IMR-90 (cell line): ENCODE data around the gene IQCE. TPM values are rescaled to one million over a fixed set of nuclear protein-coding genes. Genes with fewer than 3 reads are reported as not detected.

ENCODE experiments used
- ATAC-seq: fragments of 200-7000 bp; cut with Tn5 transposase; 2 replicates; pipeline ENCODE4 v1.9.1; 2020; ENCODE audit warnings: low read depth, mild to moderate bottlenecking, moderate library complexity
- BruUV-seq: library from RNA; stranded (reverse); fragments of 400-500 nt; replicated peaks from 2 replicates; lab custom pipeline; 2021; lab: Mats Ljungman, UMichigan
- CTCF ChIA-PET: fragments of 300-600 bp; formaldehyde crosslinking; extraction: SDS; loops from one replicate; lab custom pipeline; 2021; ENCODE audit warnings: antibody characterized with exemption; lab: Yijun Ruan, JAX
- POLR2A ChIA-PET: fragments of 300-600 bp; sonication (Branson Sonifier 250); formaldehyde crosslinking; loops from one replicate; lab custom pipeline; 2022; ENCODE audit warnings: antibody characterized with exemption; ENCODE audit not compliant: unreplicated experiment; lab: Charles Lee
- DNase-seq: peaks from one replicate; pipeline ENCODE4 v3.0.0; 2013
- H2AFZ ChIP-seq: replicated peaks from 2 replicates; pipeline ENCODE3; 2013; ENCODE audit warnings: low read length, mild to moderate bottlenecking; ENCODE audit not compliant: poor library complexity
- H2AK5ac ChIP-seq: 2 replicates; pipeline ENCODE4 v1.6.1; 2013; ENCODE audit warnings: low read depth, low read length, inconsistent platforms
- H2AK9ac ChIP-seq: replicated peaks from 2 replicates; pipeline ENCODE3; 2013; ENCODE audit warnings: mild to moderate bottlenecking, low read depth, low read length, moderate library complexity; ENCODE audit not compliant: poor library complexity
- H2BK120ac ChIP-seq: 2 replicates; pipeline ENCODE4 v1.6.1; 2013; ENCODE audit warnings: low read depth, low read length, inconsistent platforms
- H2BK15ac ChIP-seq: 3 replicates; pipeline ENCODE4 v1.6.1; 2013; ENCODE audit warnings: low read depth, low read length, inconsistent platforms
- H2BK20ac ChIP-seq: 2 replicates; pipeline ENCODE4 v1.6.1; 2013; ENCODE audit warnings: low read depth, mild to moderate bottlenecking, inconsistent platforms, low read length, moderate library complexity
- H2BK5ac ChIP-seq: 2 replicates; pipeline ENCODE4 v1.6.1; 2013; ENCODE audit warnings: mild to moderate bottlenecking, low read depth, low read length, inconsistent platforms; ENCODE audit not compliant: poor library complexity, severe bottlenecking
- H3K14ac ChIP-seq: replicated peaks from 2 replicates; pipeline ENCODE4 v1.6.1; 2013; ENCODE audit warnings: low read depth, low read length, inconsistent platforms
- H3K18ac ChIP-seq: 2 replicates; pipeline ENCODE4 v1.6.1; 2013; ENCODE audit warnings: low read depth, low read length, control low read depth
- H3K23ac ChIP-seq: 2 replicates; pipeline ENCODE4 v1.6.1; 2013; ENCODE audit warnings: low read depth, low read length, inconsistent platforms
- H3K27ac ChIP-seq: 2 replicates; pipeline ENCODE4 v1.5.1; 2013; ENCODE audit warnings: mild to moderate bottlenecking, control low read depth, low read length; ENCODE audit not compliant: insufficient read depth
- H3K27me3 ChIP-seq: 2 replicates; pipeline ENCODE4 v1.6.1; 2013; ENCODE audit warnings: low read length; ENCODE audit not compliant: control insufficient read depth, insufficient read depth
- H3K36me3 ChIP-seq: 2 replicates; pipeline ENCODE4 v1.6.1; 2013; ENCODE audit warnings: low read length, mixed read lengths; ENCODE audit not compliant: control insufficient read depth, insufficient read depth
- H3K4ac ChIP-seq: 2 replicates; pipeline ENCODE4 v1.6.1; 2013; ENCODE audit warnings: low read depth, low read length, inconsistent platforms
- H3K4me1 ChIP-seq: 2 replicates; pipeline ENCODE4 v1.6.1; 2013; ENCODE audit warnings: low read length, mixed read lengths; ENCODE audit not compliant: control insufficient read depth, insufficient read depth
- H3K4me2 ChIP-seq: 2 replicates; pipeline ENCODE4 v1.6.1; 2013; ENCODE audit warnings: low read depth, mild to moderate bottlenecking, control low read depth, low read length, moderate library complexity
- H3K4me3 ChIP-seq: 2 replicates; pipeline ENCODE4 v1.5.1; 2013; ENCODE audit warnings: low read depth, mild to moderate bottlenecking, control low read depth, low read length, moderate library complexity; ENCODE audit not compliant: insufficient read depth
- H3K56ac ChIP-seq: 2 replicates; pipeline ENCODE4 v1.6.1; 2013; ENCODE audit warnings: low read length, inconsistent platforms; ENCODE audit not compliant: insufficient read depth; ENCODE audit errors: extremely low read depth
- H3K79me1 ChIP-seq, 2 experiments: 2 replicates each; pipeline ENCODE4 v1.6.1; 2013; ENCODE audit warnings: low read length in 2 of 2, inconsistent platforms in 1 of 2, low read depth in 1 of 2
- H3K9ac ChIP-seq: 2 replicates; pipeline ENCODE4 v1.6.1; 2013; ENCODE audit warnings: low read depth, low read length, control low read depth
- H3K9me1 ChIP-seq: 2 replicates; pipeline ENCODE4 v1.6.1; 2013; ENCODE audit warnings: low read length, inconsistent platforms; ENCODE audit not compliant: insufficient read depth
- H3K9me3 ChIP-seq: 2 replicates; pipeline ENCODE4 v1.6.1; 2013; ENCODE audit warnings: low read length; ENCODE audit not compliant: control insufficient read depth, insufficient read depth
- H4K20me1 ChIP-seq: 2 replicates; pipeline ENCODE4 v1.6.1; 2013; ENCODE audit warnings: low read length, inconsistent platforms; ENCODE audit not compliant: insufficient read depth
- H4K5ac ChIP-seq: 2 replicates; pipeline ENCODE4 v1.6.1; 2013; ENCODE audit warnings: mild to moderate bottlenecking, low read depth, low read length, control low read depth
- H4K8ac ChIP-seq, 2 experiments: 2 replicates each; pipeline ENCODE4 v1.6.1; 2013; ENCODE audit warnings: low read depth in 2 of 2, low read length in 2 of 2, control low read depth in 1 of 2, inconsistent platforms in 1 of 2
- H4K91ac ChIP-seq: 2 replicates; pipeline ENCODE4 v1.6.1; 2013; ENCODE audit warnings: low read depth, low read length, inconsistent platforms; ENCODE audit not compliant: insufficient read depth
- BHLHE40 ChIP-seq: fragments of 150-350 bp; IDR thresholded peaks from 2 replicates; pipeline ENCODE4 v1.6.1; 2016; ENCODE audit warnings: mild to moderate bottlenecking, low read depth, low read length
- CEBPB ChIP-seq: IDR thresholded peaks from 2 replicates; pipeline ENCODE4 v1.6.1; 2012; ENCODE audit warnings: low read depth, low read length, improper control_type of control experiment
- CHD1 ChIP-seq: IDR thresholded peaks from 2 replicates; pipeline ENCODE4 v1.6.1; 2012; ENCODE audit warnings: low read depth, low read length, improper control_type of control experiment
- CTCF ChIP-seq: conservative IDR thresholded peaks from 2 replicates; pipeline ENCODE4 v1.5.1; 2012; ENCODE audit warnings: mild to moderate bottlenecking, low read depth, low read length, improper control_type of control experiment
- FOS ChIP-seq: fragments of 150-350 bp; IDR thresholded peaks from 2 replicates; pipeline ENCODE4 v1.6.1; 2016; ENCODE audit warnings: low read depth, low read length
- MAFK ChIP-seq: IDR thresholded peaks from 2 replicates; pipeline ENCODE4 v1.6.1; 2012; ENCODE audit warnings: low read depth, low read length, improper control_type of control experiment
- MAZ ChIP-seq: IDR thresholded peaks from 2 replicates; pipeline ENCODE4 v1.6.1; 2012; ENCODE audit warnings: low read depth, mild to moderate bottlenecking, low read length, improper control_type of control experiment, moderate library complexity, borderline replicate concordance
- MXI1 ChIP-seq: IDR thresholded peaks from 2 replicates; pipeline ENCODE4 v1.6.1; 2012; ENCODE audit warnings: low read depth, mild to moderate bottlenecking, low read length, moderate library complexity, borderline replicate concordance
- NFE2L2 ChIP-seq: fragments of 150-350 bp; IDR thresholded peaks from 2 replicates; pipeline ENCODE4 v1.6.1; 2016; ENCODE audit warnings: low read depth, mild to moderate bottlenecking, low read length
- POLR2A ChIP-seq: IDR thresholded peaks from 2 replicates; pipeline ENCODE4 v1.6.1; 2012; ENCODE audit warnings: mild to moderate bottlenecking, low read depth, low read length
- RAD21 ChIP-seq: IDR thresholded peaks from 2 replicates; pipeline ENCODE4 v1.6.1; 2012; ENCODE audit warnings: low read length, improper control_type of control experiment
- RCOR1 ChIP-seq: IDR thresholded peaks from 2 replicates; pipeline ENCODE4 v1.6.1; 2012; ENCODE audit warnings: mild to moderate bottlenecking, low read length, improper control_type of control experiment; ENCODE audit not compliant: insufficient replicate concordance
- RFX5 ChIP-seq: IDR thresholded peaks from 2 replicates; pipeline ENCODE4 v1.8.0; 2012; ENCODE audit warnings: low read depth, mild to moderate bottlenecking, low read length, moderate library complexity
- SMC3 ChIP-seq: fragments of 150-350 bp; IDR thresholded peaks from 2 replicates; pipeline ENCODE4 v1.6.1; 2016; ENCODE audit warnings: low read depth, mild to moderate bottlenecking, antibody characterized with exemption, low read length, moderate library complexity
- WGBS, 2 experiments: methylation state at CpG; one replicate each; pipeline versions ENCODE4 v1.1.5 to v1.1.7; 2013; ENCODE audit warnings: missing lambda C conversion rate in 2 of 2; ENCODE audit not compliant: insufficient read length in 1 of 2; ENCODE audit errors: extremely low coverage in 2 of 2; 5-methylcytosine and 5-hydroxymethylcytosine counted together
- dilution Hi-C: fragments of 300-500 bp; cut with HindIII; formaldehyde crosslinking; loops from one replicate; pipeline ENCODE4 v1.14.3; 2018; ENCODE audit warnings: low sequenced_read_pairs; ENCODE audit not compliant: unreplicated experiment
- in situ Hi-C: fragments of 300-500 bp; cut with MboI; formaldehyde crosslinking; loops from 3 replicates; pipeline ENCODE4 v1.14.3; 2019; ENCODE audit warnings: low sequenced_read_pairs, inconsistent platforms, mixed read lengths
- intact Hi-C: fragments of 100-400 bp; cut with micrococcal nuclease; formaldehyde crosslinking; loops from 2 replicates; pipeline ENCODE4 v1.10.0; 2022
- polyA plus RNA-seq, 3 experiments: library from polyadenylated mRNA; depleted of rRNA; stranded (reverse); fragments of >200 nt; gene quantifications; 2 replicates each; pipeline ENCODE4 v1.2.3, GENCODE V29; 2012; ENCODE audit warnings: low replicate concordance in 1 of 3
- total RNA-seq: library from RNA; depleted of rRNA; stranded (reverse); fragments of >200 nt; gene quantifications from 2 replicates; pipeline ENCODE4 v1.2.3, GENCODE V29; 2012
- TF ChIP-seq, protein P1 (sequence below): fragments of 150-350 bp; IDR thresholded peaks from 2 replicates; pipeline ENCODE4 v1.6.1; 2016; ENCODE audit warnings: low read depth, mild to moderate bottlenecking, low read length, moderate library complexity, borderline replicate concordance
- TF ChIP-seq, protein P2 (sequence below): fragments of 150-350 bp; IDR thresholded peaks from 2 replicates; pipeline ENCODE4 v1.6.1; 2017; ENCODE audit warnings: mild to moderate bottlenecking, antibody characterized with exemption, low read length, low read depth

The IQCE gene
- total and polyA plus RNA-seq, 2 of the 4 experiments (the other 2 are of a cell fraction): 5.0 to 6.3 TPM

GRCh38 chr7:2601907-2602306 is 43.1 kb downstream of the IQCE start:
- dilution Hi-C loops (no loop called here), in situ Hi-C loops (no loop called here), intact Hi-C loops (no loop called here)
- Histone ChIP-seq H2BK5ac (no peak overlapping the region), H3K36me3 (peaks cover 21% of the 10 kb centered on the region), H3K4me3 (no peak overlapping the region), H3K27me3 (no peaks in the 10 kb centered on the region), H2BK20ac (no peak overlapping the region), H2AK5ac (no peak overlapping the region), H3K14ac (no peak overlapping the region), H4K5ac (no peak overlapping the region), H2AK9ac (no peak overlapping the region), H3K27ac (no peak overlapping the region), H3K9ac (no peak overlapping the region), H3K4me2 (no peak overlapping the region), H3K4ac (no peak overlapping the region), H3K9me1 (no peaks in the 10 kb centered on the region), H4K8ac (no peak overlapping the region), H3K18ac (no peak overlapping the region), H4K20me1 (no peaks in the 10 kb centered on the region), H3K79me1 (no peaks in the 10 kb centered on the region), H2AFZ (no peak overlapping the region), H3K23ac (no peak overlapping the region), H2BK15ac (no peak overlapping the region), H3K56ac (no peak overlapping the region), H2BK120ac (no peak overlapping the region), H3K4me1 (no peaks in the 10 kb centered on the region), H4K91ac (no peak overlapping the region), H3K9me3 (no peaks in the 10 kb centered on the region)
- ATAC-seq (no peak), DNase-seq (no peak)
- BruUV-seq: no TSS peak
- TF ChIP-seq MXI1 (no peak), MAFK (no peak), SMC3 (no peak), MAZ (no peak), BHLHE40 (no peak), CHD1 (no peak), FOS (no peak), POLR2A (no peak), RAD21 (no peak), RFX5 (no peak), CTCF (no peak), RCOR1 (no peak), NFE2L2 (no peak), CEBPB (no peak)
- TF ChIP-seq, protein P1, sequence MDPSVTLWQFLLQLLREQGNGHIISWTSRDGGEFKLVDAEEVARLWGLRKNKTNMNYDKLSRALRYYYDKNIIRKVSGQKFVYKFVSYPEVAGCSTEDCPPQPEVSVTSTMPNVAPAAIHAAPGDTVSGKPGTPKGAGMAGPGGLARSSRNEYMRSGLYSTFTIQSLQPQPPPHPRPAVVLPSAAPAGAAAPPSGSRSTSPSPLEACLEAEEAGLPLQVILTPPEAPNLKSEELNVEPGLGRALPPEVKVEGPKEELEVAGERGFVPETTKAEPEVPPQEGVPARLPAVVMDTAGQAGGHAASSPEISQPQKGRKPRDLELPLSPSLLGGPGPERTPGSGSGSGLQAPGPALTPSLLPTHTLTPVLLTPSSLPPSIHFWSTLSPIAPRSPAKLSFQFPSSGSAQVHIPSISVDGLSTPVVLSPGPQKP: no peak
- TF ChIP-seq, protein P2, sequence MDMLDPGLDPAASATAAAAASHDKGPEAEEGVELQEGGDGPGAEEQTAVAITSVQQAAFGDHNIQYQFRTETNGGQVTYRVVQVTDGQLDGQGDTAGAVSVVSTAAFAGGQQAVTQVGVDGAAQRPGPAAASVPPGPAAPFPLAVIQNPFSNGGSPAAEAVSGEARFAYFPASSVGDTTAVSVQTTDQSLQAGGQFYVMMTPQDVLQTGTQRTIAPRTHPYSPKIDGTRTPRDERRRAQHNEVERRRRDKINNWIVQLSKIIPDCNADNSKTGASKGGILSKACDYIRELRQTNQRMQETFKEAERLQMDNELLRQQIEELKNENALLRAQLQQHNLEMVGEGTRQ: no peak
- CTCF ChIA-PET: interaction anchor here (1.4 kb wide), 1 partner anchor 133 kb away, joined by 3 read pairs; no protein-coding TSS in a partner anchor
- 84 to 100% methylated on average over 1 to 8 of the region's 11 CpGs for WGBS, 2 experiments
- POLR2A ChIA-PET: no interaction called here
